Activated T-helper 1 cell treated with Interleukin-2 at 50 U/mL for 16 hours (primary cell): ENCODE data around the gene ARL14EP.

Experiments
- DNase-seq: peaks from one replicate; pipeline ENCODE4 v3.0.0-alpha.2; 2020; ENCODE audit warnings: low read depth

Gene ARL14EP

GRCh38 chr11:30322826-30323710 is at the start of gene ARL14EP:
ARL14EP (plus strand) TSS chr11:30323104; CDS start chr11:30330949, 7,845 bp downstream.
- DNase-seq: peak; percentile 83

GRCh38 chr11:30277176-30277575 is 45.7 kb upstream of the ARL14EP start:
- no peak for DNase-seq

- DNase-seq: no peak
Observed at GRCh38 chr11:30279796-30280195, 43.1 kb upstream of the ARL14EP start.

- DNase-seq: no peak
Observed at GRCh38 chr11:30281476-30282288, 41.2 kb upstream of the ARL14EP start.

GRCh38 chr11:30282289-30282631 is 40.6 kb upstream of the ARL14EP start:
- DNase-seq: no peak

GRCh38 chr11:30284836-30285235 is 38.1 kb upstream of the ARL14EP start:
- DNase-seq: no peak

- DNase-seq: no peak
Observed at GRCh38 chr11:30285416-30286121, 37.3 kb upstream of the ARL14EP start.

GRCh38 chr11:30291331-30291730 is 31.6 kb upstream of the ARL14EP start:
- DNase-seq: no peak

- no peak for DNase-seq
Observed at GRCh38 chr11:30292545-30292944, 30.4 kb upstream of the ARL14EP start.

- no peak for DNase-seq
Observed at GRCh38 chr11:30295178-30295885, 27.6 kb upstream of the ARL14EP start.

- DNase-seq: no peak
Observed at GRCh38 chr11:30304620-30305019, 18.3 kb upstream of the ARL14EP start.

- no peak for DNase-seq
Observed at GRCh38 chr11:30310623-30311022, 12.3 kb upstream of the ARL14EP start.

GRCh38 chr11:30311189-30311588 is 11.7 kb upstream of the ARL14EP start:
- no peak for DNase-seq

- DNase-seq: no peak
Observed at GRCh38 chr11:30312243-30312642, 10.7 kb upstream of the ARL14EP start.

- no peak for DNase-seq
Observed at GRCh38 chr11:30313580-30313979, 9.3 kb upstream of the ARL14EP start.

- DNase-seq: no peak
Observed at GRCh38 chr11:30314625-30315024, 8.3 kb upstream of the ARL14EP start.

GRCh38 chr11:30316237-30316636 is 6.7 kb upstream of the ARL14EP start:
- no peak for DNase-seq

GRCh38 chr11:30317030-30317429 is 5.9 kb upstream of the ARL14EP start:
- DNase-seq: no peak

- no peak for DNase-seq
Observed at GRCh38 chr11:30321321-30321720, 1.6 kb upstream of the ARL14EP start.

GRCh38 chr11:30322191-30322590 is 713 bp upstream of the ARL14EP start:
- DNase-seq: no peak

- DNase-seq: no peak
Observed at GRCh38 chr11:30326114-30326778, 3.3 kb downstream of the ARL14EP start.
